GM19438 (cell line): ENCODE data around the gene GALNT15.

Experiments used
- ATAC-seq: cut with Tn5 transposase; IDR thresholded peaks from one replicate; pipeline ENCODE4 v1.9.1; 2021; ENCODE audit warnings: low read depth; ENCODE audit not compliant: unreplicated experiment

Gene GALNT15

DNA sequence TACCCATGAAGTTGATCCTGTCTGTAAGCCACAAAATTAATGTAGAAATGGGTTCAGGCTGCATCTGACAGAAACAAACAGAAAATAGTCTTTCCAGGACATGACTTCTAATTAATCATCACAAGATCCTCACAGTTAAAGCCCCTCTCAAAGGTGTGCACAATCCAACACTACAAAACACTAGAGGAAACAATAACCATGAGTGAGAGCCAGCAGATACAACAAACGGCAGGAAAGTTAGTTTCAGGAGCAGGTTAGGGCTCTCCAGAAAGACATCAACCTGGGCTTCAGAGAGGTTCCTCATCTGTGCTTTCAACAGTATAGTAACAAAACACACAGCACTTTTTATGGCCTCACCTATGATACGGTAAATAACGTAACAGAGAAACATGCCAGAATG, 47.5 kb downstream of the GALNT15 start:
- no peak for ATAC-seq

DNA sequence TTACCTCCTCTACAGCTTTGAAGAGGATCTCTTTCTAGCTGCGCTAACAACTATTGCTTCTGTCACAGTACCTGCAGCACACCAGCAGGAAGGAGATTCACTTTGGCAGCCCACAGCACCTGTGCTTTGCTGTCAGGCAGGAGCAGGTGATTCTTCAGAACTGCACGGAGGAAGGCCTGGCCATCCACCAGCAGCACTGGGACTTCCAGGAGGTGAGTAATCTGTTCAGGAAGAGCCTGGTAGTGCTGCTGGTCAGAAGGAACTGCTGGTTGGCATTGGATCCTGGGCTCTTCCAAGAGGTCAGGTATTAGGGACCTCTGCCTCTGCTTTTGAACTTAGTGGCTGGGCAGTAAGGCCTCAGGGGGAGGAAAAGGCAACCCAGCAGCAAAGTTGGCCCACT, 48.1 kb downstream of the GALNT15 start:
- no peak for ATAC-seq

DNA sequence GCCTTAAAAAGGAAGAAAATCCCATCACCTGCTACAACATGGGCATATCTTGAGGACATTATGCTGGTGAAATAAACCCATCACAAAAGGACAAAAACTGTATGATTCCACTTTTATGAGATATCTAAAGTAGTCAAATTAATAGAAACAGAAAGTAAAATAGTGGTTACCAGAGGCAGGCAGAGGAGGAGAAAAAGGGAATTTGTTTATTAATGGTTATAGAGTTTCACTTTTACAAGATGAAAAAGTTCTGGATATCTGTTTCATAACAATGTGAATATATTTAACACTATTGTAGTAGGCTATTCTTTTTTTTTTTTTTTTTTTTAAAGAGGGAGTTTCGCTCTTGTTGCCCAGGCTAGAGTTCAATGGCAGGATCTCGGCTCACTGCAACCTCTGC, 49.8 kb downstream of the GALNT15 start:
- ATAC-seq = no peak

- ATAC-seq = no peak
Observed at GRCh38 chr3:16227566-16227965, 53.1 kb downstream of the GALNT15 start.

DNA sequence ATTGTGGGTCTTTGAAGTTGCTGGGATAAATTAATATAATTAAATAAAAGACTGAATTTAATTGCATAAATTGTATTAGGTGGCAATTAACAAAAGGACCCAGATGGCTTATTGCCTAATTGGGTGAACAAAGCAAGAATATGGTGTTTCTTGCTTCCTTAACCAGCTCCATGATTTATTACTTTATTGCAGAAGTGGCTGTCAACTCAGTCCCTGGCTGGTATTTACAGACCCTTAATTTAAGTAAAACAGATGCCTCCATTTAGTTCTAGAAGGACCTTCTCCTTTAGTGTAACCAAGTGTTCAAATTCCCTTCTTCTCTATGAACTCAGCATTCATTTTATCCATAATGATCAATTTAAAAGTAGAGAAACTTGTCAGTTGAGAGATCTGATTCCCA, 55.2 kb downstream of the GALNT15 start:
- ATAC-seq = no peak

GRCh38 chr3:16231983-16232382, 57.5 kb downstream of the GALNT15 start:
- ATAC-seq = no peak

GRCh38 chr3:16233806-16234205, 59.3 kb downstream of the GALNT15 start:
- no peak for ATAC-seq

DNA sequence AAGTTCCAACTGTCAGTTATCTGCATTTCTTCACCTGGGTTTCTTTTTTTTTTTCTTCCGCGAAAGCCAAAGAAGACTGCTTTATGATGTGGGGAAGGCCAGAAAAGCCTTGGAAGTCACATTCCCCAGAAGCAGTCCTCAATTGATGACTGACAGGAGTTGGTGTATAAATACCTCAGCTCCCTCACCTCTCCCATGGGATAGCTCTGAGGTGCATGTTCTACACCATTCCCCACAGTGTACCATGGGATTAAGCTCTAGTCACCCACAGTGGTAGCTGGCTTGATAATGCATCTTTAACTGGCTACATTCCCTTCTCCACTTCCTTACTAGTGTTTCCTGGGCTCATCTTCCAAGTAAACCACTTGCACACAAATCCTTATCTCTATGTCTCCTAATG, 59.8 kb downstream of the GALNT15 start:
- no peak for ATAC-seq

DNA sequence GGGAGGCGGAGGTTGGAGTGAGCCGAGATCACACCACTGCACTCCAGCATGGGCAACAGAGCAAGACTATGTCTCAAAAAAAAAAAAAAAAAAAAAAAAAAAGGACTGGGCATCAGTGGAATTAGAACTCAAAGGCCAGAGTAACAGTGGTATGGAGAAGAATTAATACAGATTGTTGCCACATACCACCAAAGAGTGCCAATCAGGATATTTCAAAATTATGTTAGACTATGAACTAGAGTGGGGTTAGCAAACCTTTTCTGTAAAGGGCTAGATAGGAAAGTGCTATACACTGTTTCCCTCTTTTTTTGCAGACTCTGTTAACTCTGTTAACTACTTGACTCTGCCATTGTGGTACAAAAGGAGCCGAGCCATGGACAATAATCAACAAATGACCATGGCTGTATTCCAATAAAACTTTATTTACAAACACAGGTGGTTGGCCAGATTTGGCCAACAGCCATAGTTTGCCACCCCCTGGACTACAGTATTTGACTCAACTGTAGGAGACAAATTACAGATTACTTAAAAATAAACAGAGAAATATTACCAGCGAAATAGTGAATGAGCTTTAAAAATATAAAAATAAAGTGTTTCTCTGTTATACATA, 61.7 kb downstream of the GALNT15 start:
- ATAC-seq = no peak

DNA sequence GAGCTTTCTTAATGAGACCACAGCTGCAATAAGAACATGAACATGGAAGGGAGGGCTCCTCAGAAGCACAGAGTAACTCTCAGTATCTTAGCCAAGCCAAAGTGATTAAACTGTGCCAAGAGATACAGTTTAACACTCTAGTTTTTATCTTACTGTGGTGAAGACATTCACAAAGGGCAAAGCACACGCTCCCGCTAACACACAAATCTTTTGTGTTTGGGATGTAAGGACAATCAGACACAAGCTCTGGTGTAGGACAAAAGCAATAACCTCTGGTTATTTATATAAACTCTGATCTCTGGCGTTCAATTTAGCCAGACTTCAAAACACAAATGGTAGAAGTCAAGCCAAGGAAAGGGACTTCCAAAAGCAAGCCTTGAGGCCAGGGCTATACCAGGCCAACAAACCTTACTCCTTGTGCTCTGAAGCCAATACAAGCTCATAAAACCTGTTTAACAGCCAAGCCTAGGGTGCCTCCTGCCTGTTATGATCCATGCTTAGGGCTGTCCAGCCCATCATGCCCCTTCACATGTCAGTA, 62.4 kb downstream of the GALNT15 start:
- no peak for ATAC-seq

DNA sequence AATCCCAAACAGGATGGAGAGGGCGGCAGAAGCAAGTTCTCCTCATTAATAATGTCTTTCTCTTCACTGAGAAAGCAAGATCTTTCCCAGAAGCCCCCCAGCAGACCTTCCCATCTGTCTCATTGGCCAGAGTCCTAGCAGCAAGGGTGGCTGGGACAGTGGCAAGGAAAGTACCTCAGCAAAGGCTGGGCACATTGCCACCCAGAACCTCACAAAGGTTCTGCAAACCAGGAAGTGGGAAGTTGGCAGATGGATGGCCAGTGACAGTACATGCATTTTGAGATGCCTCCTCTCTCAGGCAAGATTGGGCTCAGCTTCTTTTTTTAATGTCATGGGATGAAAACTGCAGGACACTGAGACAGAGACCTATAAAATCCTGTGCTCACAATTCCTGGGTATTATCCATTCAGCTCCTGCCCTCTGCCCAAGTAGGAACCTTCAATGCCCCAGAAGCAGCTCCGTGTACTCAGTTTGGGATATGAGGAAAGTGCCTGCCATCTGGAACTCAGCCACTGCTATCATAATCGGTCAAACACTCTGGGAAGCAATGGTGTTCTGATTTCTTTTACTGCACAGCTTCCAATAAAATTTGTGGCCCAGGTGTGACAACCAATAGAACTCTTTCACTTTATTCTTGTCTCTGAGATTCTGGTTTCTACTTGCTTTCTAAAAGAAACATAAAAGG, 64.7 kb downstream of the GALNT15 start:
- no peak for ATAC-seq

DNA sequence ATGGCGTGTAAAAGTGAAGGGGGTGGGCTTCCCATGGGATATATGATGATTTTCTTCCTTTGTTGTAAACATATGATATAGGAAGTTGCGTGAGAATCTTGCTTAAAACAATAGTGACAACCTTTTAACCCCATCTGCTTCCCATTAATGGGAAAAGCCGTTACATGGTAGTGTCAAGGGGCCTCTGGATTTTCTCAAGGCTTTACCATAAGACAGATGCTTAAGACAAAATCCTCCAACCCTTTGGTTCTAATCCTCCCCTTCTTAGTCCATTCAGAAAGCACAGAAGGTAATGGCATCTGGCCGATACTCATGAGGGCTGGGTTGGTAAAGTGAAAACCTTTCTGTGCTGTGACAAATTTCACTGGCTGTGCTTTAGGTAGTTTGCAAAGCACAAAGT, 65.3 kb downstream of the GALNT15 start:
- ATAC-seq = no peak

GRCh38 chr3:16240229-16241023, 65.9 kb downstream of the GALNT15 start:
- no peak for ATAC-seq

DNA sequence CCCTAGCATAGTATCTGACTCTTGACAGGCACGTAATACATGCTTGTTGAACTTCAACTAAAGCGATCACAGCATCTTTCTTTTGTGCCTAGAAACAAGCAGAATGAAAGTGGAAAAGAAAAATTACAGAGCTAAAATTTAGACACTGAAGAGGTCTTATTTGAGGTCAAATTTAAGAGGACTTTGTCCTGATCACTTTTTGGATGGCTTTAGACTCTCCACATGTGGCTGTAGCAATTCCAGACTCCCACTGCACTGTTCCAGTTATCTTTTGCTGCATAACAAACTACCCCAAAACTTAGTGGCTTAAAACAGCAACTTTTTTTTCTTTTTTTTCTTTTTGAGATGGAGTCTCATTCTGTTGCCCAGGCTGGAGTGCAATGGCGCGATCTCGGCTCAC, 66.7 kb downstream of the GALNT15 start:
- ATAC-seq = no peak

DNA sequence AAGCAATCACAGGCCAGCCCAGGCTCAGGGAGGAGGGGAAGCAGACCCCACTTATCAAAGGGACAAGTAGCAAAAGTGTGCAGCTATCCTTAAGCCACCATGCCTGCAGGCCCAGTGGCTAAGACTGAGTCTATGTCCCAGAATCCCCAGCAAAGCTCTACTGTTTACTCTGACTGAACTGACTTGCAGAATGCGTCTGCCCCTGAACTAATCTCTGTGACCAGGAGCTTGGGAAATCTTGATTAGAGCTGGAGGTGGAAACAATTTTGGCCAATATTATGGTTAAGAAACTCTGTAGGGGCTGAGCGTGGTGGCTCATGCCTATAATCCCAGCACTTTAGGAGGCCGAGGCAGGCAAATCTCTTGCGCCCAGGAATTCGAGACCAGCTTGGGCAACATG, 67.7 kb downstream of the GALNT15 start:
- no peak for ATAC-seq

- no peak for ATAC-seq
Observed at GRCh38 chr3:16243706-16244490, 69.4 kb downstream of the GALNT15 start.

DNA sequence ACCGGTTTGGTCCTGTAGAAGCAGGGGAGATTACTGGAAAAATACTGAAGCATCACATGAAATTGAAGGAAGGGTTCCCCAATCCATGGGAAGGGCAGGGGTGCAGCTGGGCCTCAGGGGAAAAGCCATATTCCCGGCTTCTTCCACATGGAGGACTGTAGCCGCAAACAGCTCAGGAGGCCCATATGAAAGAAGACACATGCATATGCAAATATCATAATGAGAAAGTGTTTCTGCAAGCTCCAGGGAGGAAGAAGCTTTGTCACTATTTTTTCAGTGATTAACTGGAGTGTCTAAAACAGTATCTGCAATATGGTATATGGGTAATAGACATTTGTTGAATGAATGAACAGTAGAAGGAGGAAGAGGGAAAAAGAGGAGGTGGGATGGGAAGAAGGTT, 71.1 kb downstream of the GALNT15 start:
- ATAC-seq = no peak

DNA sequence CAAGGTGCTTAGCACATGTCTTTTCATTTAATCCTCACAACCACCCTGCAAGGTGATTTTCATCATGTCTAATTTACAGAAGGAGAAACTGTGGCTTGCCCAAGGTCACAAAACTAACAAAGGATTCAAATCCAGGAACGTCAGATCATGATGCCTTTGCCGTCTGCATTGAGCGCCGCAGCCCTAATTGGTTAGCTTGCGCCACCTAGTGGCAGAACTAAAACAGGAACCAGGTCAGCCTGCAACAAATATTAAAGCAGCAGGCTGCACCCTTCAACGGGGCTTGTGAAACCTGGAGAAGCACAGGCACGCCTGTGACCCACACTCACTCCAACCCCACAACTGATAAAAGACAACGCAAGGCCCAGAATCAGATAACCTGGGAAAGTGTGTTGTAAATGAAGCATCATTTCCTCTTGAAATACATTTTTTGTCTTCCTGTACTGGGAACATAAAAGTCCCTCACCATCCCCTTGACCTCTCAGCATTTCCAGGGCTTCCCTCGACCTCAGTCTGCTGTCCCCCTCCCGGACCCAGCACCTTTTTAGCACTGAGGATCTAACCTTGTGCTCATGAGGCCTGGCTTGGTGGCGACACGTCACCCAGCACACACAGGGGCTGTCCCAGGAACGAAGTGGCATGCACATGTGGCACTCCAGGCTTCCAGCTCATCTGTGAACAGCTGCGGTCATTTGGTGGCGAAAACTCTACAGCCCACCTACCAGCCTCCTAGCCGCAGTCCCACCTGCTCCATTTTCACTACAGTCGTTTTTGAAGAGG, 73.0 kb downstream of the GALNT15 start:
- peak; percentile 84 for ATAC-seq

DNA sequence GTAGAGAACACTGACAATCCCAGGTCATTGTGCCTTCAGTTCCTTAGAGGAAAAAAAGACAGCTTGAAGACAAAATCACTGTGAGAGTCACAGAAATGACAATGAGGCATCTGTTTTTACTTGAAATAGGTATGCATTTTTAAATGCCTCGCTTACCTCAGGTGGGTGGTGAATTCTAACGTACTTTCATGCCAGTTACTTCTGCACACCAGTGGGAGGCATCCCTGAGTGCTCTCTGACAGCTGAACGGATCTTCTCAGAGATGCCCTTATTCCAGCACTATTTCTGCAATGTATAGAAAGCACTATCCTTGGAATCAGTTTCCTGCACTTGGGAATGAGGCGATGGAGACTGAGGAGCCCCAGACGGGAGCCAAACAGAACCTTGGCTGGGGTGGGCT, 74.1 kb downstream of the GALNT15 start:
- no peak for ATAC-seq

DNA sequence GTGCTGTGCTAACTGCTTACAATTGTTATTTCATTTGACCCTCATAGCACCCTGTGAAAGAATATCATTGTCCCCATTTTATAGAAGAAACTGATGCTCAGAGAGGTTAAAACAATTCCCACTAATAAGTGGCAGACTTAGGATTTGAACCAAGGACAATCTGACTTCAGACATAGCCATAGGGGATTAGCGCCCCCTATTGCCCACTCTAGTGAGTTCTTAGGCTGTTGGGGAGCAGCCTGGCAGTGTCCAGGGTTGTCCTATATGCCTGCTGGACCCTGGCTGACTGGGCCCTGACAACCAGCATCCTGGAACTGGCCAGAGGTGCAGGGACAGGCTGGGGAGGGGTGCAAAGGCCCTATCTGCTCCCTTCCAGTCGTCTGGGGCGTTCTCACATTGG, 74.9 kb downstream of the GALNT15 start:
- no peak for ATAC-seq
